WTC11 (cell line): ENCODE measurements around the gene CARD6. TPM values are rescaled to one million over a fixed set of nuclear protein-coding genes. Genes with fewer than 3 reads are reported as not detected.

Source experiments
- ATF1 ChIP-seq: sonication (generic); formaldehyde crosslinking; IDR thresholded peaks from 2 replicates; pipeline ENCODE4 v1.8.1; 2023; ENCODE audit warnings: mild to moderate bottlenecking, moderate library complexity, missing genetic modification reagents
- CTCF ChIP-seq: fragments of 200-600 bp; IDR thresholded peaks from 2 replicates; pipeline ENCODE4 v1.8.0; 2022; ENCODE audit warnings: antibody characterized with exemption
- ELF4 ChIP-seq: sonication (generic); formaldehyde crosslinking; IDR thresholded peaks from 2 replicates; pipeline ENCODE4 v1.8.1; 2022; ENCODE audit warnings: low read depth, mild to moderate bottlenecking, moderate library complexity, missing genetic modification reagents
- ERG ChIP-seq: fragments of 250-450 bp; sonication (Bioruptor Pico); IDR thresholded peaks from 2 replicates; pipeline ENCODE4 v1.8.0; 2021; ENCODE audit warnings: mild to moderate bottlenecking
- ESRRA ChIP-seq: sonication (generic); formaldehyde crosslinking; IDR thresholded peaks from 2 replicates; pipeline ENCODE4 v1.8.1; 2022; ENCODE audit warnings: mild to moderate bottlenecking, missing genetic modification reagents, borderline replicate concordance
- FOXJ3 ChIP-seq: sonication (generic); formaldehyde crosslinking; IDR thresholded peaks from 2 replicates; pipeline ENCODE4 v1.9.0; 2021; ENCODE audit warnings: missing genetic modification reagents, mild to moderate bottlenecking, borderline replicate concordance
- FOXK1 ChIP-seq: sonication (generic); formaldehyde crosslinking; IDR thresholded peaks from 2 replicates; pipeline ENCODE4 v1.8.0; 2022; ENCODE audit warnings: mild to moderate bottlenecking, moderate library complexity, missing genetic modification reagents
- FOXP1 ChIP-seq: sonication (generic); formaldehyde crosslinking; IDR thresholded peaks from 2 replicates; pipeline ENCODE4 v1.8.0; 2022; ENCODE audit warnings: missing genetic modification reagents, mild to moderate bottlenecking, moderate library complexity, borderline replicate concordance
- FOXP4 ChIP-seq: sonication (generic); formaldehyde crosslinking; IDR thresholded peaks from 2 replicates; pipeline ENCODE4 v1.8.0; 2022; ENCODE audit warnings: mild to moderate bottlenecking, missing genetic modification reagents
- IRF1 ChIP-seq: sonication (generic); formaldehyde crosslinking; IDR thresholded peaks from 2 replicates; pipeline ENCODE4 v1.8.0; 2023; ENCODE audit warnings: missing genetic modification reagents
- IRF2 ChIP-seq: sonication (generic); formaldehyde crosslinking; IDR thresholded peaks from 2 replicates; pipeline ENCODE4 v1.8.0; 2022; ENCODE audit warnings: low read depth, missing genetic modification reagents, borderline replicate concordance
- KAT7 ChIP-seq: sonication (generic); formaldehyde crosslinking; IDR thresholded peaks from 2 replicates; pipeline ENCODE4 v1.8.1; 2023; ENCODE audit warnings: missing genetic modification reagents, mild to moderate bottlenecking, borderline replicate concordance
- MLX ChIP-seq: sonication (generic); formaldehyde crosslinking; IDR thresholded peaks from 2 replicates; pipeline ENCODE4 v1.8.1; 2023; ENCODE audit warnings: mild to moderate bottlenecking, missing genetic modification reagents, moderate library complexity
- NR1H2 ChIP-seq: sonication (generic); formaldehyde crosslinking; IDR thresholded peaks from 2 replicates; pipeline ENCODE4 v1.9.0; 2021; ENCODE audit warnings: mild to moderate bottlenecking, moderate library complexity, missing genetic modification reagents
- PREB ChIP-seq: sonication (generic); formaldehyde crosslinking; IDR thresholded peaks from 2 replicates; pipeline ENCODE4 v1.8.1; 2022; ENCODE audit warnings: mild to moderate bottlenecking, missing genetic modification reagents, moderate library complexity, borderline replicate concordance
- RORB ChIP-seq: fragments of 250-450 bp; sonication (Bioruptor Pico); IDR thresholded peaks from 2 replicates; pipeline ENCODE4 v1.9.0; 2021; ENCODE audit warnings: mild to moderate bottlenecking
- SOX15 ChIP-seq: fragments of 250-450 bp; sonication (Bioruptor Pico); IDR thresholded peaks from 2 replicates; pipeline ENCODE4 v1.9.0; 2021; ENCODE audit warnings: mild to moderate bottlenecking
- TCF7 ChIP-seq: sonication (generic); formaldehyde crosslinking; IDR thresholded peaks from 2 replicates; pipeline ENCODE4 v1.8.0; 2022; ENCODE audit warnings: mild to moderate bottlenecking, low read depth, missing genetic modification reagents, moderate library complexity
- TEAD4 ChIP-seq: sonication (generic); formaldehyde crosslinking; IDR thresholded peaks from 2 replicates; pipeline ENCODE4 v1.8.0; 2022; ENCODE audit warnings: mild to moderate bottlenecking, missing genetic modification reagents
- ZNF121 ChIP-seq: sonication (generic); formaldehyde crosslinking; IDR thresholded peaks from 2 replicates; pipeline ENCODE4 v1.8.0; 2023; ENCODE audit warnings: missing genetic modification reagents
- ZNF138 ChIP-seq: sonication (generic); formaldehyde crosslinking; conservative IDR thresholded peaks from 2 replicates; pipeline ENCODE4 v1.8.1; 2022; ENCODE audit warnings: mild to moderate bottlenecking, moderate library complexity, missing genetic modification reagents
- ZNF232 ChIP-seq: sonication (generic); formaldehyde crosslinking; IDR thresholded peaks from 2 replicates; pipeline ENCODE4 v1.8.0; 2022; ENCODE audit warnings: mild to moderate bottlenecking, missing genetic modification reagents
- ZNF317 ChIP-seq: sonication (generic); formaldehyde crosslinking; IDR thresholded peaks from 2 replicates; pipeline ENCODE4 v1.8.1; 2023; ENCODE audit warnings: low read depth, mild to moderate bottlenecking, moderate library complexity, missing genetic modification reagents, borderline replicate concordance
- ZNF425 ChIP-seq: fragments of 250-450 bp; sonication (Bioruptor Pico); conservative IDR thresholded peaks from 2 replicates; pipeline ENCODE4 v1.9.0; 2021; ENCODE audit warnings: mild to moderate bottlenecking
- ZNF512 ChIP-seq: sonication (generic); formaldehyde crosslinking; IDR thresholded peaks from 2 replicates; pipeline ENCODE4 v1.8.1; 2022; ENCODE audit warnings: missing genetic modification reagents, borderline replicate concordance
- ZSCAN18 ChIP-seq: fragments of 250-450 bp; sonication (Bioruptor Pico); IDR thresholded peaks from 2 replicates; pipeline ENCODE4 v2.1.2; 2022; ENCODE audit warnings: mild to moderate bottlenecking, moderate library complexity
- total RNA-seq: library from RNA; stranded (reverse); gene quantifications from 3 replicates; pipeline ENCODE4 v1.2.3, GENCODE V29; 2021

The CARD6 gene
- total RNA-seq, 1 experiment from 2014 or later = 0.24 TPM

- TF ChIP-seq FOXK1 (0 out of 2 replicates have a peak, but pooled peaks have one; percentile 31), CTCF (peak; percentile 66), FOXJ3 (CRISPR knock-in tag) (no peak), ZSCAN18 (CRISPR knock-in tag) (no peak), PREB (no peak), ESRRA (CRISPR knock-in tag) (no peak), ZNF121 (CRISPR knock-in tag) (no peak), FOXP4 (CRISPR knock-in tag) (no peak), KAT7 (CRISPR knock-in tag) (no peak), IRF1 (CRISPR knock-in tag) (no peak), TCF7 (CRISPR knock-in tag) (no peak), ZNF425 (no peak), IRF2 (no peak), MLX (CRISPR knock-in tag) (no peak), NR1H2 (CRISPR knock-in tag) (no peak), SOX15 (CRISPR knock-in tag) (no peak), ZNF317 (CRISPR knock-in tag) (no peak), ZNF232 (CRISPR knock-in tag) (no peak), ELF4 (CRISPR knock-in tag) (no peak), RORB (CRISPR knock-in tag) (no peak), FOXP1 (CRISPR knock-in tag) (0 out of 2 replicates have a peak, but pooled peaks have one; percentile 54), ERG (CRISPR knock-in tag) (no peak), ZNF512 (CRISPR knock-in tag) (no peak), ATF1 (CRISPR knock-in tag) (no peak), ZNF138 (CRISPR knock-in tag) (no peak), TEAD4 (CRISPR knock-in tag) (no peak)
Measured at GRCh38 chr5:40798012-40798800, 43.0 kb upstream of the CARD6 start, which contains the start of gene PRKAA1 (continued).
